Stimulated activated CD8-positive, alpha-beta memory T cell treated with anti-CD3 and anti-CD28 coated beads, Interleukin-7, amount 100 ng/mL, for 4 hours (primary cell): Measurements from ENCODE around the gene PCSK9.

Experiments
- DNase-seq, 2 donors: peaks; one replicate each; pipeline ENCODE4 v3.0.0-alpha.2; 2020; ENCODE audit warnings: low read depth in 2 of 2

Gene PCSK9

DNA sequence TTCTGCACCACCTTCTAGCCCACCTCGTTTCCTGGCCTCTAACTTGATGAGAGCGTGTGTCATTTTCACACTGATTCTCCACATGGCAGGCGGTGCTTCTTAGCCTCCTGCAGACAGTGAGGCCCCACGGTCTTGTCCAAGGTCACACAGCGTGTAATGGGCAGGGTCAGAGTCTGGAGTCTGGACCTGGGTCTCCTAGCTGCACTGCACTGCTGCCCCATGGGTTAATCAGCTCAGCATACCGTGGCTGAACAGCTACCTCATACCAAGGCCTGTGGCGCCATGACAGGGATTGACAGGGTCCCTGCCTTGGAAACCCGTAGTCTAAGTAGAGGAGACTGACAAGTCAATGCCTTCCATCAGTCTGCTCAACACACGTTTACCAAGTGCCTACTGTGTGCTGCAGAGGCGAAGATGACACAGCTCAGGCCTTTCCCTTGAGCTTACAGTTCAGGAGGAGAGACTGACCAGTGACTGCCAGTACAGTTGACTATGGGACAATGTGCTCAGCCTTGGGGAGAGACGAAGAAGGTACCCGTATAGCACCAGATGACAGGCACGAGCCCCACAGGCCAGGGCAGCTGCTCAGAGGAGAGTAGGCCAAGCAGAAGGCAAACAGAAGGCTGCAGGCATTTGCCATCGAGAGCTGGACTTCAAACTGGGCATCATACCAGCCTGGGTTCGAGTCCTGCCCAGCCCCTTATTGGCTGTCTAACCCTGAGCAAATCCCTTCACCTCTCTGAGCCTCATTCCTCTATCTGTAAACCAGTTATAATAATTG lies 5.5 kb downstream of the PCSK9 start:
- DNase-seq: no peak

DNA sequence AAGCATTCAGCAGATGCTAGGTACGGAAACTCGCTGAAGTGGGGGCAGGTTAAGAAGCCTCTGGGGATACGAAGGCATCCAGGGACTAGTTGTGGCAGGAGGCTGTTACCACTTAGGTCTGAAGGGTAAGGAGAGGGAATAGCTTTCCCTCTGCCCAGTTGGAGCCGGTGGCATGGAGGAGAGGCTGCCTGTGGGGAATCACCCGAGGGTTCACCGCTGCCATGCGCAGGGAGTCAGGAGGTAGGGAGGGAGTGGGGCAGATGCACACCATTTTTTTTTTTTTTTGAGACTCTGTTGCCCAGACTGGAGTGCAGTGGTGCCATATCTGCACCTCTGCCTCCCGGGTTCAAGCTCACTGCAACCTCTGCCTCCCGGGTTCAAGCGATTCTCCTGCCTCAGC lies 6.1 kb downstream of the PCSK9 start:
- DNase-seq: no peak

GRCh38 chr1:55046871-55047270 lies 7.5 kb downstream of the PCSK9 start:
- DNase-seq: no peak

DNA sequence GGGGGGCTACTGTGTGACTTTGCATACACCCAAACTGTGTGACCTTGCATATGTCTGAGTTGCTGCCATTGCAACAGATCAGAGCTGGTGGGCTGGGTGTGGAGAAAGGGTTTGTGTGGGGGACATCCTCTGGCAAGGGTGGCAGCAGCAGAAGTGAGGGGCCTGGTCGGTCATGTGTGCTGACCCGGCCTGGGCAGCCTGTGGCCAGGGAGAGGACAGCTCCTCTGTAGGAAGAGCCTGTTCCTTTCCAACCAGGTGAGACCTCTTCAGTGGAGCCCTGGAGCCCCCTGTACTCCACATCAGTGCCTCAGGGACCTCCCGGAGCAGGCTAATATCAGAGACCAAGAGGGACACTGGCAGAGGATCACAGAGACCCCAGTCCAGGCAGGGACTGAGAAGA lies 8.3 kb downstream of the PCSK9 start:
- DNase-seq: no peak

GRCh38 chr1:55048453-55049270 lies 9.3 kb downstream of the PCSK9 start:
- DNase-seq: no peak

DNA sequence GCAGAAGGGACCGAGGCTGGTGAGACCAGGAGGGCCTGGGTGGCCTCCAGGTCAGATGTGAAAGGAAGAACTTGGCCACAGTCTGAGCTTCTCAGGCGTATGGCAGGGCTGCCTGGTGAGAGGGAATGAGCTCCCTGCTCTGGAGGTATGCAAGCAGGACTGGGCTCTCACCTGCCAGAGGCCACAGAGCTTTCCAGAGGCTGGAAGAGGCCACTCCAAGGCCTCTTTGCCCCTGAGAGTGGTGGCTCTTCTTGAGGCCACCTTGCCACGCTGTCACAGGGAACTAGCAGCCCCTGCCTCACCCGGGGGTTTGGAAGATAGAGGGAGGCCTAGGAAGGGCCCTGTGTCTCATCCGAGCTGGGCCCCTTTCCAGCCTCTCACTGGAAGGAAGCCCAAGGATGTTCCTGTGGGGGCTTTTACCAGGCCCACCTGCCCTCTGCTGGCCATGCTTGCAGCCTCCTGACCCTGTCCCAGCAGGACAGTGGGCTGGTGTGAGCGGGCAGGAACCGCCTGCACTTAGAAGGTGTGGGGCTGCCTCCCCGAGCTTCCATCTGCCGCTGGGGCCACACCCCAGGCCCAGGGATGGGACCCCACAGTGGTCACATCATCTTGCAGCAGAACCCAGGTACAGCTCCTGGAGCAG lies 10.0 kb downstream of the PCSK9 start:
- DNase-seq: no peak

- no peak for DNase-seq
These were observed 10.5 kb downstream of the PCSK9 start for GRCh38 chr1:55049914-55050278.

GRCh38 chr1:55050283-55050682 lies 10.9 kb downstream of the PCSK9 start:
- DNase-seq: no peak

DNA sequence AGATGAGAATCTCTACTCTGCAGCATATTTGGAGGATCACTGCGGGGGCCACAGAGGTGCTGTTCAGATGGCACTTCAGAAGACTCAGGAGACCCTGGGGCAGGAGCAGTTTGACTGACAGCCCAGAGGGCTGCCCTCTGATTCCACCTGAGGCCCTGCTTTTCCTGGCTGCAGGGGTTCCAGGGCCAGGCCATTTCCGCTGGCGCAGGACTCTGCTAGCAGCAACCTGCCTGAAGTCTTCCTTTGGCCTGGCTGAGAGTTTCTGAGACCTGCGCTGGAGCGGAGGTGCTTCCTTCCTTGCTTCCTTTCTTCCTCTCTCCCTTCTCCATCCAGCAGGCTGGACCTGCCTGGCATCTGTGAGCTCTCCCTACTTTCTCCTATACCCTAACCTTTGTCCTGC lies 11.8 kb downstream of the PCSK9 start:
- no peak for DNase-seq

DNA sequence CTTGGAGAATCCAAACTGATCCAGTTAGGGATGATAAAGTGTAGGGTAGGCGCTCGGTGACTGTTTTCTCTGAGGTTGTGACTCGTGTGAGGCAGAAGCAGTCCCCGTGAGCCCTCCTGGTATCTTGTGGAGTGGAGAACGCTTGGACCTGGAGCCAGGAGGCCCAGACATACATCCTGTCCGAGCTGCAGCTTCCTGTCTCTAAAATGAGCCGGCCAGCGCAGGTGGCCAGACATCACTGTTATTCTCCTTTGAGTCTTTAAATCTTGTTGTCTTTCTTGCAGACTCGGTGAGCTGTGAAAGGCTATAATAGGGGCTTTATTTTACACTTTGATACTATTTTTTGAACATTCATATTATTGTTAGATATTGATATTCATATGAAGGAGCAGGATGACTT lies 12.3 kb downstream of the PCSK9 start:
- no peak for DNase-seq

- DNase-seq: no peak
These were observed 13.1 kb downstream of the PCSK9 start for GRCh38 chr1:55052221-55053142.

- no peak for DNase-seq
These were observed 14.1 kb downstream of the PCSK9 start for GRCh38 chr1:55053265-55053954.

DNA sequence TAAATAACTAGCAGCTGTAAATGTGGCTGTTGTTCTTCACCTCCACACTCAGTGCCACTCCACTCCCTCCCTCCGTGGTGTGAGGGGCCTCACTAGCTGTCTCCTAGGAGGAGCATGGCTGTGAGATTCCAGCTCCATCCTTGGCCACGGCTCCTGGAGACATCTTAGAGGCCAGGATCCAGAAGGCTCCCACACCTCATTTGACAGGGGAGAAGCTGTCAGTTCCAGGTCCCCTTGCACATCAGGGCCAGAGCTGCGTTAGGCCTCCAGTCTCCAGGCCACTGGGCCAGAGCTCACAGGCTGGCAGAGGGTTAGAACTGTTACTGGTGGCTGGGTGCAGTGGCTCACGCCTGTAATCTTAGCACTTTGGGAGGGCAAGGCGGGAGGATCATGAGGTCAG lies 15.0 kb downstream of the PCSK9 start:
- DNase-seq: no peak

DNA sequence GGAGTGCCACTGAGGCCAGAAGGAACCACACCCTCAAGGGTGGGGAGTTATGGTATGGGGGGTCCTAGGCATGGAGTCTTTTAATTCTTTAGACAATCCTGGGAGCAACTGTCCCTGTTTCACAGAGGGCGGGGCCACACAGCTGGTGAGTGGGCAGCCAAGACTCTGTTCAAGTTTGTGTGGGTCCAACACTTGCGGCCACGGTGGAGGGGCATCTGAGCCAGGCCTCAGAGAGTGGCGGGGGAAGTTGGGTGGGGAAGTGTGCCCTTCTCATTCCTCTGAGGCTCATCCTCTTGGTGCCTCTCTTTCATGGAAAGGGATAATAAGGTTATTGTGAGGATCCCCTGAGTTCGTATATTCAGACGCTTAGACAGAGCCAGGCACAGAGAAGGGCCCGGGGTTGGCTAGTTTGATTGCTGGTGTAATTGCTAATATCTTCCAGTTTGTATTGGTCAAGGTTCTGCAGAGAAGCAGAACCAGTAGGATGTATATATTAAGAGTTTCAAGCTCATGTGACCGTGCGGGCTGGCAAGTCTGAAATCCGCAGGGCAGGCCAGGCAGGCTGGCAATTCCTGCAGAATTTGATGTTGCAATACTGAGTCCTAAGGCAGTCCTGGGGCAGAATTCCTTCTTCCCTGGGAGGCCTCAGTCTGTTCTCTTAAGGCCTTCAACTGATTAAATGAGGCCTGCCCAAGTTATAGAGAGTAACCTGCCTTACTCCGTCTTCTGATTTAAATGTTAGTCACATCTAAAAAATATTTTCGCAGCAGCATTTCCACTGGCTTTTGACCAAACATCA lies 15.9 kb downstream of the PCSK9 start:
- DNase-seq: no peak

GRCh38 chr1:55055951-55056631 lies 16.7 kb downstream of the PCSK9 start:
- no peak for DNase-seq

GRCh38 chr1:55056632-55056992 lies 17.3 kb downstream of the PCSK9 start:
- no peak for DNase-seq

GRCh38 chr1:55057270-55057955 lies 18.1 kb downstream of the PCSK9 start:
- DNase-seq: no peak

DNA sequence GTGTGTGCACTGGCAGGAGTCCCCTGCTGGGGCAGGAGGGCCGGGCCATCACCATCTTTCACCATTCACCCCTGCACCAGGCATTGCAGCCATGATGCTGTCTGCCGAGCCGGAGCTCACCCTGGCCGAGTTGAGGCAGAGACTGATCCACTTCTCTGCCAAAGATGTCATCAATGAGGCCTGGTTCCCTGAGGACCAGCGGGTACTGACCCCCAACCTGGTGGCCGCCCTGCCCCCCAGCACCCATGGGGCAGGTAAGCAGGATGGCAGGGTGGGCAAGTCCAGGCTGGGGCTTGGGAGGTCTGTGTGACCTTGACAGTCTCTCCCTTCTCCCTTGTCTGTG lies 18.6 kb downstream of the PCSK9 start:
- DNase-seq: no peak
